Activated CD8-positive, alpha-beta T cell treated with anti-CD3 and anti-CD28 coated beads, Interleukin-2, amount 10 ng/mL, durations not matched to agents 7 days and 5 days (primary cell): ENCODE results near the gene SCLY. TPM values are rescaled to one million over a fixed set of nuclear protein-coding genes. Genes with fewer than 3 reads are reported as not detected.
A peak's percentile ranks its signal among the peaks of the same experiment; 100 is the strongest.
"Not testable (repeated sequence)": the region's sequence is repeated elsewhere in the genome, so short reads cannot be mapped to it uniquely, and the experiment has no call there.

ENCODE experiments used
- ATAC-seq: fragments of 150-1000 bp; cut with Tn5 transposase; one replicate; pipeline ENCODE4 v1.10.0; 2021; ENCODE audit warnings: moderate library complexity
- CTCF ChIA-PET: fragments of 350-600 bp; sonication (Branson Sonifier 250); formaldehyde crosslinking; loops from one replicate; lab custom pipeline; 2021; ENCODE audit warnings: antibody characterized with exemption; lab: Charles Lee
- POLR2A ChIA-PET: fragments of 350-600 bp; sonication (Branson Sonifier 250); formaldehyde crosslinking; loops from one replicate; lab custom pipeline; 2021; ENCODE audit warnings: antibody characterized with exemption; lab: Charles Lee
- DNase-seq: peaks from one replicate; pipeline ENCODE4 v3.0.0-alpha.2; 2020
- H3K27ac Mint-ChIP-seq: one replicate; pipeline ENCODE4 v1.8.0; 2021; ENCODE audit warnings: mild to moderate bottlenecking, mixed read lengths
- H3K27me3 Mint-ChIP-seq: one replicate; pipeline ENCODE4 v1.8.0; 2021; ENCODE audit warnings: low read depth, mixed read lengths
- H3K36me3 Mint-ChIP-seq: one replicate; pipeline ENCODE4 v1.8.0; 2021; ENCODE audit warnings: low read depth, mixed read lengths
- H3K4me1 Mint-ChIP-seq: one replicate; pipeline ENCODE4 v1.8.0; 2021; ENCODE audit warnings: low read depth, mixed read lengths
- H3K4me3 Mint-ChIP-seq: one replicate; pipeline ENCODE4 v1.8.0; 2021; ENCODE audit warnings: mild to moderate bottlenecking, mixed read lengths
- H3K9me3 Mint-ChIP-seq: one replicate; pipeline ENCODE4 v1.8.0; 2022; ENCODE audit warnings: mixed read lengths; ENCODE audit not compliant: insufficient read depth
- total RNA-seq, 2 experiments: library from RNA; stranded (reverse); gene quantifications; one replicate each; pipeline ENCODE4 v1.2.3, GENCODE V29; 2021

SCLY gene
- total RNA-seq, 2 experiments from 2014 or later: 34.1 to 40.4 TPM

GRCh38 chr2:238107525-238108422 lies 47.0 kb downstream of the SCLY start:
- DNase-seq (no peak), ATAC-seq (peak; percentile 39)
- ChIA-PET CTCF (interaction anchor here (1.4 to 1.8 kb wide), 2 partner anchors 32 to 139 kb away, joined by 5 to 7 read pairs; no protein-coding TSS in a partner anchor), POLR2A (interaction anchor here (0.9 kb wide), 1 partner anchor 9 kb away, joined by 4 read pairs; no protein-coding TSS in a partner anchor)
- Mint-ChIP-seq H3K4me3 (no peak overlapping the region), H3K9me3 (peaks cover 8% of the 10 kb centered on the region), H3K36me3 (no peaks in the 10 kb centered on the region), H3K27ac (no peak overlapping the region), H3K4me1 (peaks cover 22% of the 10 kb centered on the region), H3K27me3 (peaks cover 1% of the 10 kb centered on the region)

DNA sequence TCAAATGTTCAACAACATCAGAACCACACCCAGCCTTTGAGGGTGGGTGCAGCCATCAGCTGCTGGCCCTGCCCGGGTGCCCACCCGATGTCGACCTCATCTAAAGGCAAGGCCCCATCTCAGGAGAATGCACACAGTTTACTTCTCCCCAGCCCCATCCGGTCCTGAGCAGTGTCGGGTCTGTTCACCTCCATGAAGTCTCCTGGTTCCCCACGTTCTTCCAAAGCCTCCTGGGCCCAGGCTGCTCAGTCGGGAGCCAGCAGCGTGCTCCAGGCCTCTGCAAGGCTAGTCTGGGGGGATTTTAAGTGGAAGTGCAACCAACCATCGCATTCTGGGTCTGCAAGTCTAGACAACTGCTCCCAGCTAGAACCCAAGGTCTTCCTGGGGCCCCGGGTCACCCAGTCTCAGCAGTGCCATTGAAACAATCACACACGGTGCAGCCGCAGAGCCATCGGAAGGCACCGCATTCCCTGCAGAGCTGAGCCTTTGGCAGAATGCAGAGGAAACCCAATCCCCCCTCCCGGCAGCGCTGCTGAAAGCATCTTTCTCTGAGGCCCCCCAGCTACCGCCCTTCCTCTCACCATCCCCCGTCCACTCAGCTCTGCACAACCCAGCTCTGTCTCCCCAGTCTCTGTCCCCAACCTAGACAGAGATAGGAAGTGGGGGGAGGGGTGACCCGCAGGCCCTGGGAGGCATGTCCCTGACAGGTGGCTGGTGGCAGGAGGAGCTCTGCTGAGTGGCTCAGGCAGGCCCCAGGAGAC lies 47.8 kb downstream of the SCLY start:
- Mint-ChIP-seq H3K27ac (peak overlapping the region; percentile 68), H3K27me3 (peaks cover 3% of the 10 kb centered on the region), H3K36me3 (no peaks in the 10 kb centered on the region), H3K4me1 (peaks cover 22% of the 10 kb centered on the region), H3K4me3 (no peak overlapping the region), H3K9me3 (peaks cover 16% of the 10 kb centered on the region)
- ChIA-PET CTCF (interaction anchor here (0.7 to 1.8 kb wide), 7 partner anchors 31 to 247 kb away, joined by 3 to 7 read pairs (median 5); no protein-coding TSS in a partner anchor), POLR2A (interaction anchor here (0.6 to 1.0 kb wide), 4 partner anchors 9 to 141 kb away, joined by 3 to 4 read pairs (median 3); no protein-coding TSS in a partner anchor)
- ATAC-seq: peak; percentile 78
- peak; percentile 62 for DNase-seq

DNA sequence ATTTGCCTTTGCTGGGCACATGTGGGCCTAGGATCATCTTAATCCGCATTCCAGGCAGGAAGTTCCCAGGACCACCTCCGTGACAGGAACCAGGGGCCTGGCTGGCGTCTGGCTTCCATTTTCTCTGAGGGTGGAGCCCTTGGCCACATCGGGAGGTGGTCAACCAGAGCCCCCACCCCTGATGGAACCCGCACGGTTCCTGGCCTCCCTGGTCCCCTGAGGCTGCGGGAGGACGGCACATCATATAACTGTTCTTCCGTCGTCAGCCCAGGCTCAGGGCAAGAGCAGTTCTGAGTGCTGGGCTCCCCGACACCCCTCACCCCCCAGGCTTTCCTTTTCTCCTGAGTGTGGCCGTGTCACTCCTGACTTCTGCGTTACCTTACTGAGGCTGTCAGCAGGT lies 52.8 kb downstream of the SCLY start:
- CTCF ChIA-PET: no interaction called here
- DNase-seq: no peak
- H3K4me1 Mint-ChIP-seq: peaks cover 10% of the 10 kb centered on the region
- no peak for ATAC-seq
- POLR2A ChIA-PET: no interaction called here
- H3K9me3 Mint-ChIP-seq: peaks cover 17% of the 10 kb centered on the region
- H3K36me3 Mint-ChIP-seq: no peaks in the 10 kb centered on the region
- H3K27me3 Mint-ChIP-seq: peaks cover 11% of the 10 kb centered on the region
- H3K27ac Mint-ChIP-seq: no peak overlapping the region
- H3K4me3 Mint-ChIP-seq: no peak overlapping the region

GRCh38 chr2:238114331-238114841 lies 53.6 kb downstream of the SCLY start:
- no peak overlapping the region for H3K27ac Mint-ChIP-seq
- H3K4me3 Mint-ChIP-seq: no peak overlapping the region
- H3K36me3 Mint-ChIP-seq: no peaks in the 10 kb centered on the region
- H3K27me3 Mint-ChIP-seq: peaks cover 11% of the 10 kb centered on the region
- DNase-seq (no peak), ATAC-seq (no peak)
- CTCF ChIA-PET: no interaction called here
- peaks cover 17% of the 10 kb centered on the region for H3K9me3 Mint-ChIP-seq
- POLR2A ChIA-PET: no interaction called here
- peaks cover 2% of the 10 kb centered on the region for H3K4me1 Mint-ChIP-seq

- POLR2A ChIA-PET: no interaction called here
- Mint-ChIP-seq H3K4me1 (no peaks in the 10 kb centered on the region), H3K4me3 (no peak overlapping the region), H3K27ac (no peak overlapping the region), H3K27me3 (peaks cover 11% of the 10 kb centered on the region), H3K9me3 (peaks cover 17% of the 10 kb centered on the region), H3K36me3 (no peaks in the 10 kb centered on the region)
- CTCF ChIA-PET: no interaction called here
- DNase-seq (no peak), ATAC-seq (no peak)
Observed at GRCh38 chr2:238114851-238115660, 54.3 kb downstream of the SCLY start.

DNA sequence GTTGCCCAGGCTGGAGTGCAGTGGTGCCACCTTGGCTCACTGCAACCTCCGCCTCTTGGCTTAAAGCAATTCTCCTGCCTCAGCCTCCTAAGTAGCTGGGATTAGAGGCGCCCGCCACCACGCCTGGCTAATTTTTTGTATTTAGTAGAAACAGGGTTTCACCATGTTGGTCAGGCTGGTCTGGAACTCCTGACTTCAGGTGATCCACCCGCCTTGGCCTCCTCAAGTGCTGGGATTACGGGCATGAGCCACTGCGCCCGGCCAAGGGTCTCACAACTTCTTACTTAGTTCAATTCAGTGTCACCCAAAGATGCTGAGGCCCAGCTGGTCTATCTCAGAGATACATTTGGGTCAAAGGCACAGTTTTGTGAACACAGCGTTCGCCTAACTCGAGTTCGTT lies 54.9 kb downstream of the SCLY start:
- H3K36me3 Mint-ChIP-seq, H3K4me3 Mint-ChIP-seq, ATAC-seq, H3K4me1 Mint-ChIP-seq, H3K27ac Mint-ChIP-seq, CTCF ChIA-PET, POLR2A ChIA-PET, DNase-seq: not testable (repeated sequence)
- peaks cover 17% of the 10 kb centered on the region for H3K9me3 Mint-ChIP-seq
- peaks cover 11% of the 10 kb centered on the region for H3K27me3 Mint-ChIP-seq

GRCh38 chr2:238116298-238117198 lies 55.7 kb downstream of the SCLY start:
- no peak overlapping the region for H3K4me3 Mint-ChIP-seq
- CTCF ChIA-PET: no interaction called here
- DNase-seq (no peak), ATAC-seq (no peak)
- H3K27me3 Mint-ChIP-seq: peaks cover 11% of the 10 kb centered on the region
- H3K36me3 Mint-ChIP-seq: no peaks in the 10 kb centered on the region
- peaks cover 17% of the 10 kb centered on the region for H3K9me3 Mint-ChIP-seq
- no peaks in the 10 kb centered on the region for H3K4me1 Mint-ChIP-seq
- H3K27ac Mint-ChIP-seq: peak overlapping the region; percentile 49
- POLR2A ChIA-PET: no interaction called here

GRCh38 chr2:238117199-238118154 lies 56.7 kb downstream of the SCLY start:
- no peak for ATAC-seq
- ChIA-PET POLR2A (no interaction called here), CTCF (no interaction called here)
- Mint-ChIP-seq H3K27me3 (peaks cover 11% of the 10 kb centered on the region), H3K27ac (no peak overlapping the region), H3K36me3 (no peaks in the 10 kb centered on the region), H3K4me3 (no peak overlapping the region), H3K9me3 (peaks cover 12% of the 10 kb centered on the region), H3K4me1 (no peaks in the 10 kb centered on the region)
- DNase-seq: no peak

DNA sequence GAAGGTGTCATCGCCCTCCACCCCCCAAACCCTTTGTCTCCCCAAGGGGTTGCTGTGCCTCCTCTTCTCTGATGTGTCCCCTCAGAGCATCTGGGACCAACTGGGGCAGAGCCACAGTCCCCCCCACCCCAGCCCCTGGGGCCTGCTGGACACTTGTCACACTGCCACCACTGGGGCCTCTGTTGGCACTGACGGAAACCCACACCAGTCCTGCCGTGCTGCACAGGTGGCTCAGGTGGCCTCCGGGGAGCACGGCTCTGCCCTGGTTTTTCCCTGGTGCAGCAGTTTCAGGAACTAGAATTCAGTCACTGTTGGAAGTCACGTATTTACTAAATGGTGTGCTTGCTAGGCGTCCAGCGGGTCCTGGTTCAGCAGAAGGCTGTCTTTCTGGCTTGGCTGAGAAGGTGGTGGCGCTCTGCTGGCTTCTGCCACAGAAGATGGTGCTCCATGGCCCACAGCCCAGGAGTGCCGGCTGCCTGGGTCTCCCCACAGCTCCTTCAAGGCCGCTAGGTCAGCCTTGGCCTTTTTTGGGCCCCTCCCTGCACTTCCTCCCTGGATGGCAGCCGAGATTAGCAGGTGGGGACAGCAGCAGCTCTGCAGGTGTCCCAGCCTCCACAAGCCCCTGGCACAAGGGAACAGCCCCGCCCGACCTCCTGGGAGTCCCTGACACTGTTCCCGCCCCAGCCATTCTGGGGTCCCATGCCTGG lies 59.1 kb downstream of the SCLY start:
- H3K4me1 Mint-ChIP-seq: no peaks in the 10 kb centered on the region
- H3K36me3 Mint-ChIP-seq: no peaks in the 10 kb centered on the region
- no peak overlapping the region for H3K4me3 Mint-ChIP-seq
- DNase-seq: no peak
- H3K27me3 Mint-ChIP-seq: peaks cover 7% of the 10 kb centered on the region
- no peaks in the 10 kb centered on the region for H3K9me3 Mint-ChIP-seq
- no peak for ATAC-seq
- ChIA-PET POLR2A (no interaction called here), CTCF (no interaction called here)
- H3K27ac Mint-ChIP-seq: no peak overlapping the region
